GM23338 (cell line): ENCODE data around the gene TMEM270. TPM values are rescaled to one million over a fixed set of nuclear protein-coding genes. Genes with fewer than 3 reads are reported as not detected.

Experiments
- ATAC-seq: fragments of 200-7000 bp; cut with Tn5 transposase; 3 replicates; pipeline ENCODE4 v1.9.1; 2020
- DNase-seq: peaks from one replicate; pipeline ENCODE4 v3.0.0-alpha.2; 2015; ENCODE audit warnings: low spot score
- H2AFZ ChIP-seq: fragments of 200-600 bp; sonication (generic); 2 replicates; pipeline ENCODE4 v1.8.0; 2016; ENCODE audit warnings: antibody characterized with exemption, mild to moderate bottlenecking, moderate library complexity
- H3F3A ChIP-seq: fragments of 200-600 bp; sonication (generic); replicated peaks from 2 replicates; pipeline ENCODE4 v1.8.0; 2017; ENCODE audit warnings: antibody characterized with exemption, mixed run types, low read depth
- H3K27ac ChIP-seq: fragments of 200-600 bp; sonication (generic); 2 replicates; pipeline ENCODE4 v1.6.1; 2016; ENCODE audit warnings: low read depth
- H3K27me3 ChIP-seq: fragments of 200-600 bp; sonication (generic); 2 replicates; pipeline ENCODE4 v1.8.0; 2016; ENCODE audit warnings: mild to moderate bottlenecking, mixed run types, moderate library complexity; ENCODE audit not compliant: insufficient read depth
- H3K36me3 ChIP-seq: fragments of 200-600 bp; sonication (generic); 2 replicates; pipeline ENCODE4 v1.8.0; 2016; ENCODE audit warnings: mild to moderate bottlenecking; ENCODE audit not compliant: insufficient read depth
- H3K4me1 ChIP-seq: fragments of 200-600 bp; sonication (generic); 2 replicates; pipeline ENCODE4 v1.8.0; 2016; ENCODE audit warnings: mild to moderate bottlenecking, moderate library complexity; ENCODE audit not compliant: insufficient read depth
- H3K4me2 ChIP-seq: fragments of 200-600 bp; sonication (generic); 2 replicates; pipeline ENCODE4 v1.7.1; 2017; ENCODE audit warnings: mixed run types
- H3K4me3 ChIP-seq: fragments of 200-600 bp; sonication (generic); 2 replicates; pipeline ENCODE4 v1.6.1; 2016; ENCODE audit warnings: mixed run types
- H3K79me2 ChIP-seq: fragments of 200-600 bp; sonication (generic); replicated peaks from 2 replicates; pipeline ENCODE4 v1.8.0; 2017; ENCODE audit warnings: mild to moderate bottlenecking; ENCODE audit not compliant: insufficient read depth
- H3K9me2 ChIP-seq: fragments of 200-600 bp; sonication (generic); 2 replicates; pipeline ENCODE4 v1.8.0; 2017; ENCODE audit not compliant: insufficient read depth
- H4K20me1 ChIP-seq: fragments of 200-600 bp; sonication (generic); replicated peaks from 2 replicates; pipeline ENCODE4 v1.8.0; 2017; ENCODE audit warnings: mild to moderate bottlenecking; ENCODE audit not compliant: insufficient read depth
- H3K27ac Mint-ChIP-seq: 2 replicates; pipeline ENCODE4 v1.8.0; 2020; ENCODE audit warnings: inconsistent platforms, mild to moderate bottlenecking, moderate library complexity, mixed read lengths
- H3K27me3 Mint-ChIP-seq: 3 replicates; pipeline ENCODE4 v1.8.0; 2022; ENCODE audit warnings: low read depth, mild to moderate bottlenecking, moderate library complexity, mixed read lengths, inconsistent platforms; ENCODE audit not compliant: insufficient read depth, poor library complexity
- H3K36me3 Mint-ChIP-seq: 3 replicates; pipeline ENCODE4 v1.8.0; 2021; ENCODE audit warnings: low read depth, mild to moderate bottlenecking, inconsistent platforms, moderate library complexity, mixed read lengths
- H3K4me1 Mint-ChIP-seq: 3 replicates; pipeline ENCODE4 v1.8.0; 2020; ENCODE audit warnings: mild to moderate bottlenecking, inconsistent platforms, mixed read lengths
- H3K4me3 Mint-ChIP-seq: 3 replicates; pipeline ENCODE4 v1.8.0; 2021; ENCODE audit warnings: moderate library complexity, mild to moderate bottlenecking, inconsistent platforms, mixed read lengths
- H3K9me3 Mint-ChIP-seq: 3 replicates; pipeline ENCODE4 v1.8.0; 2020; ENCODE audit warnings: moderate library complexity, mild to moderate bottlenecking, inconsistent platforms, mixed read lengths
- ETS1 ChIP-seq: IDR thresholded peaks from 2 replicates; pipeline ENCODE4 v1.6.1; 2016; ENCODE audit warnings: antibody characterized with exemption
- EZH2 ChIP-seq: fragments of 200-600 bp; sonication (generic); IDR thresholded peaks from one replicate; pipeline ENCODE4 v1.8.0; 2017; ENCODE audit warnings: antibody characterized with exemption, mild to moderate bottlenecking, low read depth; ENCODE audit not compliant: unreplicated experiment
- JUNB ChIP-seq: IDR thresholded peaks from one replicate; pipeline ENCODE4 v1.6.1; 2016; ENCODE audit warnings: antibody characterized with exemption; ENCODE audit not compliant: unreplicated experiment
- NANOG ChIP-seq: IDR thresholded peaks from 2 replicates; pipeline ENCODE4 v1.6.1; 2016; ENCODE audit warnings: antibody characterized with exemption, borderline replicate concordance
- POLR2AphosphoS5 ChIP-seq: IDR thresholded peaks from 2 replicates; pipeline ENCODE4 v1.6.1; 2016; ENCODE audit warnings: antibody characterized with exemption, low read depth
- REST ChIP-seq: IDR thresholded peaks from one replicate; pipeline ENCODE4 v1.6.1; 2018; ENCODE audit warnings: antibody characterized with exemption; ENCODE audit not compliant: unreplicated experiment
- ZNF331 ChIP-seq: fragments of 250-450 bp; sonication (Bioruptor Pico); IDR thresholded peaks from 2 replicates; pipeline ENCODE4 v1.5.0; 2020; ENCODE audit warnings: low read depth, mild to moderate bottlenecking, moderate library complexity
- ZNF462 ChIP-seq: fragments of 250-450 bp; sonication (Bioruptor Pico); IDR thresholded peaks from 2 replicates; pipeline ENCODE4 v1.5.0; 2020; ENCODE audit warnings: mild to moderate bottlenecking, moderate library complexity
- polyA plus RNA-seq: library from polyadenylated mRNA; unstranded; fragments of >200 nt; fragmentation: Nextera tagmentation; extraction: Ambion mirVana; gene quantifications from 2 replicates; pipeline ENCODE4 v1.2.1, GENCODE V29; 2016
- total RNA-seq: library from RNA; depleted of rRNA; stranded (reverse); fragments of >200 nt; shearing (Covaris generic); gene quantifications from 2 replicates; pipeline ENCODE4 v1.2.3, GENCODE V29; 2014

TMEM270 gene
- total and polyA plus RNA-seq, 2 experiments from 2014 or later: not detected

GRCh38 chr7:73876973-73877372 is 16.0 kb downstream of the TMEM270 start:
- Mint-ChIP-seq H3K4me3 (no peak overlapping the region), H3K27ac (no peak overlapping the region), H3K4me1 (peaks cover 3% of the 10 kb centered on the region; the same call in 2 of the 3 replicates), H3K27me3 (peaks cover 4% of the 10 kb centered on the region), H3K9me3 (no peaks in the 10 kb centered on the region), H3K36me3 (no peaks in the 10 kb centered on the region)
- DNase-seq (no peak), ATAC-seq (no peak)
- no peaks in the 10 kb centered on the region for H4K20me1 ChIP-seq
- H3K4me2 ChIP-seq: no peak overlapping the region
- no peak overlapping the region for H3K27ac ChIP-seq
- H3K27me3 ChIP-seq: no peaks in the 10 kb centered on the region
- H3F3A ChIP-seq: no peaks in the 10 kb centered on the region
- no peak overlapping the region; the same call in 1 of the 2 replicates for H2AFZ ChIP-seq
- TF ChIP-seq ZNF331 (CRISPR knock-in tag): no peak
- TF ChIP-seq POLR2AphosphoS5: no peak
- TF ChIP-seq NANOG: no peak
- no peak for TF ChIP-seq REST
- no peak for TF ChIP-seq ZNF462
- TF ChIP-seq ETS1: no peak
- no peak for TF ChIP-seq JUNB
- TF ChIP-seq EZH2: no peak
- no peaks in the 10 kb centered on the region for H3K9me2 ChIP-seq
- H3K4me1 ChIP-seq: no peaks in the 10 kb centered on the region
- H3K4me3 ChIP-seq: no peak overlapping the region
- H3K36me3 ChIP-seq: no peaks in the 10 kb centered on the region
- no peaks in the 10 kb centered on the region for H3K79me2 ChIP-seq
